Osteoblast (primary cell): Measurements from ENCODE around the gene SLIT3. TPM values are rescaled to one million over a fixed set of nuclear protein-coding genes. Genes with fewer than 3 reads are reported as not detected.

Experiments
- DNase-seq: peaks from one replicate; pipeline ENCODE4 v3.0.0; 2011; ENCODE audit warnings: low spot score, mixed read lengths; ENCODE audit not compliant: insufficient read length; ENCODE audit errors: missing footprints
- H2AFZ ChIP-seq: 2 replicates; pipeline ENCODE4 v1.6.0; 2011; ENCODE audit warnings: mild to moderate bottlenecking, low read length
- H3K27ac ChIP-seq: 2 replicates; pipeline ENCODE4 v1.5.1; 2011; ENCODE audit warnings: mild to moderate bottlenecking, low read depth, low read length, moderate library complexity
- H3K27me3 ChIP-seq: 2 replicates; pipeline ENCODE4 v1.6.0; 2012; ENCODE audit warnings: mild to moderate bottlenecking, control low read depth, inconsistent platforms, low read length, moderate library complexity; ENCODE audit not compliant: insufficient read depth
- H3K36me3 ChIP-seq: 2 replicates; pipeline ENCODE4 v1.5.1; 2011; ENCODE audit warnings: mild to moderate bottlenecking, low read length, control low read depth, moderate library complexity; ENCODE audit not compliant: insufficient read depth
- H3K4me1 ChIP-seq: 2 replicates; pipeline ENCODE4 v1.5.1; 2011; ENCODE audit warnings: mild to moderate bottlenecking, low read length, control low read depth, moderate library complexity; ENCODE audit not compliant: insufficient read depth
- H3K4me2 ChIP-seq: 2 replicates; pipeline ENCODE4 v1.6.0; 2011; ENCODE audit warnings: mild to moderate bottlenecking, low read length; ENCODE audit not compliant: insufficient read depth
- H3K4me3 ChIP-seq: fragments of 200-600 bp; sonication (generic); 3 replicates; pipeline ENCODE4 v1.5.1; 2012; ENCODE audit warnings: mild to moderate bottlenecking, low read length, inconsistent platforms; ENCODE audit not compliant: insufficient read depth
- H3K79me2 ChIP-seq: 2 replicates; pipeline ENCODE4 v1.6.0; 2012; ENCODE audit warnings: mild to moderate bottlenecking, low read length, control low read depth, inconsistent platforms; ENCODE audit not compliant: insufficient read depth
- H3K9me3 ChIP-seq: 2 replicates; pipeline ENCODE4 v1.5.1; 2011; ENCODE audit warnings: low read depth, low read length, control low read depth
- H4K20me1 ChIP-seq: 2 replicates; pipeline ENCODE4 v1.6.0; 2012; ENCODE audit warnings: mild to moderate bottlenecking, low read length, control low read depth; ENCODE audit not compliant: insufficient read depth
- total RNA-seq: library from RNA; depleted of rRNA; stranded (reverse); fragments of >200 nt; gene quantifications from 2 replicates; pipeline ENCODE4 v1.2.3, GENCODE V29; 2012
- TF ChIP-seq, protein P1 (sequence below): IDR thresholded peaks from 2 replicates; pipeline ENCODE4 v1.5.1; 2011; ENCODE audit warnings: mild to moderate bottlenecking, low read depth, low read length, moderate library complexity; ENCODE audit errors: extremely low read depth

SLIT3 gene
- total RNA-seq, 1 donor, result 37.6 TPM

DNA sequence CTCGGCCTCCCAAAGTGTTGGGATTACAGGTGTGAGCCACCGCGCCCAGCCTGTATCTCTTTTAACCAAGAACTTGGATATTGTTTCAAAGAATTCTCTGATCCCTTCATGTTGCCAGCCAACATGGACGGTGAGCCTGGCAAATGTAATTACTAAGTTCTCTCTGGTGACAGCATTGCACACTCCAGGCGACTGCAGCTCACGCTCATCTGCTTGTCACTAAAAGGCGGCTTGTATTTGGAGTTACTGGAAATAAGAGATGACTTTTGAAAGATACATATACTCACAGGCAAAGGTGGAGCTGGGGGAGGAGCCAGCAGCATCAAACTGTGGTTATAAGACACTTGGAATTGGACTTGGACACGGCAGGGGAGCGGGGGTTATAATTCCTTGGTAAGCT, 172.3 kb downstream of the SLIT3 start:
- Histone ChIP-seq H3K36me3 (no peaks in the 10 kb centered on the region), H2AFZ (no peak overlapping the region)
- TF ChIP-seq, protein P1, sequence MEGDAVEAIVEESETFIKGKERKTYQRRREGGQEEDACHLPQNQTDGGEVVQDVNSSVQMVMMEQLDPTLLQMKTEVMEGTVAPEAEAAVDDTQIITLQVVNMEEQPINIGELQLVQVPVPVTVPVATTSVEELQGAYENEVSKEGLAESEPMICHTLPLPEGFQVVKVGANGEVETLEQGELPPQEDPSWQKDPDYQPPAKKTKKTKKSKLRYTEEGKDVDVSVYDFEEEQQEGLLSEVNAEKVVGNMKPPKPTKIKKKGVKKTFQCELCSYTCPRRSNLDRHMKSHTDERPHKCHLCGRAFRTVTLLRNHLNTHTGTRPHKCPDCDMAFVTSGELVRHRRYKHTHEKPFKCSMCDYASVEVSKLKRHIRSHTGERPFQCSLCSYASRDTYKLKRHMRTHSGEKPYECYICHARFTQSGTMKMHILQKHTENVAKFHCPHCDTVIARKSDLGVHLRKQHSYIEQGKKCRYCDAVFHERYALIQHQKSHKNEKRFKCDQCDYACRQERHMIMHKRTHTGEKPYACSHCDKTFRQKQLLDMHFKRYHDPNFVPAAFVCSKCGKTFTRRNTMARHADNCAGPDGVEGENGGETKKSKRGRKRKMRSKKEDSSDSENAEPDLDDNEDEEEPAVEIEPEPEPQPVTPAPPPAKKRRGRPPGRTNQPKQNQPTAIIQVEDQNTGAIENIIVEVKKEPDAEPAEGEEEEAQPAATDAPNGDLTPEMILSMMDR, result no peak

DNA sequence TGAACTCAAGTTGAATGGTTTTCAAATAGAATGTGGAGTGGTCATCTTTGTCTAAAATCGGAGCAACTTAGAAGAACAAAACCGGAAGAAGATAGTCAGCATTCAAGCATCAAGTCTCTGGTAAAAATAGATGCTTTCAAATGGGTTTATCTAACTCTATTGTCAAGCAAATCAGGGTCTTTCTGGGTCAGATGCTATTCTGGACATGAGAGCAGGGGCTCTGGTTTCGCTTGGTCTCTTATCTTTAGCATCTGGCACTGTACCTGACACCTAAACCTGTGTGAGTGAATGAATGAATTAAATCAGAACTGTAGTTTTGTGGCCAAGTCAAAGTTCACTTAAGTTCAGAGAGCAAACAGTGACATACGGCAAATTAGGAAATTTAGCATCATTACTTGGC, 173.5 kb downstream of the SLIT3 start:
- no peaks in the 10 kb centered on the region for H4K20me1 ChIP-seq

More for the DNA sequence above, 172.3 kb downstream of the SLIT3 start:
- no peak overlapping the region for H3K27ac ChIP-seq
- no peak overlapping the region for H3K4me2 ChIP-seq
- H4K20me1 ChIP-seq, result peaks cover 2% of the 10 kb centered on the region
- peaks cover 26% of the 10 kb centered on the region for H3K4me1 ChIP-seq
- DNase-seq, result no peak
- H3K27me3 ChIP-seq, result no peaks in the 10 kb centered on the region
- H3K79me2 ChIP-seq, result no peaks in the 10 kb centered on the region
- no peaks in the 10 kb centered on the region for H3K9me3 ChIP-seq
- no peak overlapping the region for H3K4me3 ChIP-seq

DNA sequence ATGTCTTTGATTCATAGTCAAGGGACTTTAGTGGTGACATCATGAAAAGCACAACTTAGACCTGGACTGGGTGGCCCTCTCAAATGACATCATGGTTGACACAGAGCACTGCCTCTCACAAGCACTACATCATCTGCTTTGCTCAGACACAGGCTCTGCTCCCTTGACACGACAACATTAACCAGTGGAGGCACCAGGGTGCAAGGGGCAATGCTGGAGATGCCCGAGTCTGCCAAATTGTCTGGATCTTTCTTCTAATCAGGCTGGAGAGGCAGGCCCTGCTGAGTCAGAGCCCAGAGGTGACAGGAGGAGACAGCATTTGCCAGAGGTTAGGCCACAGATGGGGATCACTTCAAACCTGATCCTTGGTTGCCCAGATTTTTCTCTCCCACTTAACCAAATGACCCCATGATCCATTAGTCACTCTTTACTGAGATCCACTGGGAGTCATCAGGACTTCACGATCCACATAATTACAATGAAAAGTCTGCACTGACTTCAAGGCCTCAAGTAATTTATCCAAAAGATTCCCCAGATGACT, 174.4 kb downstream of the SLIT3 start:
- DNase-seq, result peak; percentile 80
- H2AFZ ChIP-seq, result no peak overlapping the region
- peaks cover 29% of the 10 kb centered on the region for H3K4me1 ChIP-seq
- no peaks in the 10 kb centered on the region for H3K27me3 ChIP-seq
- no peak overlapping the region for H3K4me3 ChIP-seq
- H3K4me2 ChIP-seq, result no peak overlapping the region
- H3K79me2 ChIP-seq, result no peaks in the 10 kb centered on the region
- TF ChIP-seq, protein P1, result no peak
- H3K9me3 ChIP-seq, result no peaks in the 10 kb centered on the region
- H3K27ac ChIP-seq, result peak overlapping the region; percentile 63
- H3K36me3 ChIP-seq, result no peaks in the 10 kb centered on the region
- H4K20me1 ChIP-seq, result no peaks in the 10 kb centered on the region

More for the DNA sequence above, 173.5 kb downstream of the SLIT3 start:
- TF ChIP-seq, protein P1, result no peak
- no peak for DNase-seq
- Histone ChIP-seq H3K4me1 (peaks cover 27% of the 10 kb centered on the region), H3K27me3 (no peaks in the 10 kb centered on the region), H2AFZ (no peak overlapping the region), H3K4me3 (no peak overlapping the region), H3K79me2 (no peaks in the 10 kb centered on the region), H3K9me3 (no peaks in the 10 kb centered on the region), H3K36me3 (no peaks in the 10 kb centered on the region), H3K27ac (peak overlapping the region; percentile 63), H3K4me2 (no peak overlapping the region)

DNA sequence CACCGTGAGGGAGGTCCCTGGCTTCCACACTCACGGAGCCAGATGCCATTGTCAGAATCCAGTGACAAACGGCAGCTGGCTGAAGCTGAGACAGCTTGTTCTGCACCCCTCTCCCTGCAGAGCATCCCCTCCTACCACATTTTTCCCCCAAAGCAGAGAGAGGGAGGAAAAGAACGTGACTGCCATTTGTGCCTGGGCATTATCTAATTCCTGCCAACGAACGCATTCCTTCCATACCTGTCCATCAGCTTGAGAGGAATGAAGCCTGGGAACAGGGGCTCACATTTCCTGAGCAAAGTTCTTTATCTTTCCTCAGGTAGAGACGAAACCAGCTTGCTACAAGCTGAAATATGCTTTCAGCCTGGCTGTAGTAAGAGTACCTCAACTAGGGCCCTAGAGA, 175.4 kb downstream of the SLIT3 start:
- no peak overlapping the region for H3K4me2 ChIP-seq
- peaks cover 32% of the 10 kb centered on the region for H3K4me1 ChIP-seq
- H3K79me2 ChIP-seq, result no peaks in the 10 kb centered on the region
- H2AFZ ChIP-seq, result no peak overlapping the region
- H3K36me3 ChIP-seq, result no peaks in the 10 kb centered on the region
- no peaks in the 10 kb centered on the region for H3K27me3 ChIP-seq
- no peak for DNase-seq
- TF ChIP-seq, protein P1, result no peak
- no peak overlapping the region for H3K27ac ChIP-seq
- no peaks in the 10 kb centered on the region for H4K20me1 ChIP-seq
- no peak overlapping the region for H3K4me3 ChIP-seq
- H3K9me3 ChIP-seq, result no peaks in the 10 kb centered on the region
